ENCODE data around the gene KIAA1671.

Gene KIAA1671

DNA sequence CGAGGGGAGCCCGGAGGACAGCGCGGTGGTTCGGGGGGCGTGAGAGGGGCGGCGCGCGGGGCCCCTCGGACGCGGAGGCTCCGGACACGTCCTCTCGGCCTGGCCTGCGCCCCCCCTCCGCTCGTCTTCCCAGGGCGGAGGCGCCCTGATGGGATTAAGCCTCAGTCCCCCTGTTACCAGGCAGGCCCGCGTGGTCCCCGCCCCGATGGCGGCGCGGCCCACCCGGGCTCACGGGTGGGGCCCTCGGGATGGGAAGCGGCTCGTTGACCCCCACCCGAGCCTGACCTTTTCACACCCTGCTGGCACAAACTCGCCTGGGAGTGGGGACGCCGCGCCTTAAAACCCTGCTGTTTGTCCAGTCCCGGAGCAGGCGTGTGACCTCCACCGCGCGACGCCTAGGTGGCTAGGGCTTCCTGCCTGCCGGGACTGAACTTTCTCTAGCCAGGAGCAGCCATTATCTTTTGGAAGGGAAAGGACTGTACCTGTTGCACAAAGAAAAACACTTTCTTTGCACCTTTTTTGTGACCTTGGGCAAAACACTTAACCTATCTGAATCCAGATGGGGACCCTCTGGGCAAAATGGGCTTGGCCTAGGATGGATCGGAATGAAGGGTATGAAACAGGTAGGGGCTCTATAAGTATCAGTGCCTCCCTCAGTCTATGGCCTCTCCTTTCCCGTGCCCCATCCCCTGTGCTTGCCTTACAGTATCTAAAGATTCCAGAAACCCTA is 1.0 kb downstream of the KIAA1671 start:
- no peak for ATAC-seq

DNA sequence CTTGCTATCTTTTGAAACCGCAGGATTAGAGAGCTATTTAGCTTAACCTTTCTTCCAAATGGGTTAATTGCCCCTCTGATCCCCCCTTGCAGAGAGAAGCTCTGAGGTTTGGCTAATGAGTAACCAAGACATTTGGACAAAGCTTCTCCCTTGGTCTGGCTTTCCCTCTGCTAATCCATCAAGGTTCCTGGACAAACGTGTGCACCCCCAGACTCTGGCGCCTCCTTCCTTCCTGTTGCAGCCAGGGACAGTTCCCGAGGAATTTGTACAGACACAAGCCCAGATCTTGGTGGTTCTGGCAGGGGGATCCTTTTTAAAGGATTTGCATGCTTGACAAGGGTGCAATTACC is 1.6 kb downstream of the KIAA1671 start:
- ATAC-seq = no peak

DNA sequence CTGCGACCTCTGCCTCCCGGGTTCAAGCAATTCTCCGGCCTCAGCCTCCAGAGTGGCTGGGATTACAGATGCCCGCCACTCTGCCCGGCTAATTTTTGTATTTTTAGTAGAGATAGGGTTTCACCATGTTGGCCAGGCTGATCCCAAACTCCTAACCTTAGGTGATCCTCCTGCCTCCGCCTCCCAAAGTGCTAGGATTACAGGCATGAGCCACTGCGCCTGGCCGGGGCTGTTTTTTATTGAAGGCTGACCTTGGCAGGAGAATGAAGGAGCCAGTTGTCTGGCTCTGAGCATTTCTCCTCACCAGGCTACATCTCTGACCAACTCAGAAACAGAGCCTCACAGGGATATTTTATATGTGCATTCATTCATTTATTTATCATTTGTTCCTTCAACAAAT is 2.3 kb downstream of the KIAA1671 start:
- no peak for ATAC-seq

DNA sequence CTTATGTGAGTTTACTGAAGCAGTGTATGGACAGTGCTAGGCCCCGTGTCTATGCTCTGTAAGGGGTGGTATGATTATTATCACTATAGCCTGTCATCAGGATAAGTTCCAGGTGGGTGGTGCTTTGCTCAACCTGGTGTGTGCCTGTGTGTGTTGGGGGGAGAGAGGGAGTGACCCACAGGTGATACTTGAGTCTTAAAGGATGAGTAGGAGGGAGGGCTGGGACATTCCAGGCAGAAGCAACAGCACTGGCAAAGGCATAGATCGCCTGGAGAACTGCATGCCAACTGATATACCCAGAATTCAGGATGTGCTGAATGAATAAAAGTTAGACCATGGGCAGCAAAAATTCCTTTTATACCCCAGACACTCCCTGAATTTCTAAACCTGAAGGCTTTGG is 4.5 kb downstream of the KIAA1671 start:
- no peak for ATAC-seq

GRCh38 chr22:24961217-24961844 is 8.8 kb downstream of the KIAA1671 start:
- no peak for ATAC-seq

DNA sequence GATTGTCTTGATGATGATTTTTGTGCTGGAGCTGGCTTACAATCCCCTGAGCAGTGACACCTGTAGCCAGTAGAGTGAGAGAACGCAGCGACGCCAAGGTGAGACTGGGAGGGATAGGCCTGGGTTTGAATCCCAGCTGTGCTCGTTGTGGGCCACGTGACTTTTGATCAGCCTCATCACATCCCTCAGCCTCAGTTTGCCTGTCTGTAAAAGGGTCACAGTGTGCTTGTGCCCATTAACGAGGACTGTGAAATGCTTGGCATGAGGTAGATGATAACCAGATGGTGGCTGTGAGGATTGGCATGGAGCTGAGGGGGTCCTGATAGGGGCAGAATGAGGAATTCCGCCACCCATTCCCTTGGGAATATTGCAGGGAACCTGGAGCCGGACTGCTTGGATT is 9.6 kb downstream of the KIAA1671 start:
- no peak for ATAC-seq

GRCh38 chr22:24962835-24963234 is 10.3 kb downstream of the KIAA1671 start:
- no peak for ATAC-seq

DNA sequence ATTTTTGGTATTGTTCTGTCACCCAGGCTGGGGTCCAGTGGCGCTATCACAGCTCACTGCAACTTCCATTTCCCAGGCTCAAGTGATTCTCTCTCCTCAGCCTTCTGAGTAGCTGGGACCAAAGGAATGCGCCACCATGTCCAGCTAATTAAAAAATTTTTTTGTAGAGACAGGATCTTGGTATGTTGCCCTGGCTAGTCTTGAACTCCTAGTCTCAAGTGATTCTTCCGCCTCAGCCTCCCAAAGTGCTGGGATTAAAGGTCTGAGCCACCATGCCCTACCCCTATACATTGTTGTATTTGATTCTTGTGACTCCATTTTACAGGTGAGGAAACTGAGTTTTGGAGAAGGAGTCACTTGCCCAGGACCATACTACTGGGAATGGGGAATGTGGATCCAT is 11.9 kb downstream of the KIAA1671 start:
- no peak for ATAC-seq

DNA sequence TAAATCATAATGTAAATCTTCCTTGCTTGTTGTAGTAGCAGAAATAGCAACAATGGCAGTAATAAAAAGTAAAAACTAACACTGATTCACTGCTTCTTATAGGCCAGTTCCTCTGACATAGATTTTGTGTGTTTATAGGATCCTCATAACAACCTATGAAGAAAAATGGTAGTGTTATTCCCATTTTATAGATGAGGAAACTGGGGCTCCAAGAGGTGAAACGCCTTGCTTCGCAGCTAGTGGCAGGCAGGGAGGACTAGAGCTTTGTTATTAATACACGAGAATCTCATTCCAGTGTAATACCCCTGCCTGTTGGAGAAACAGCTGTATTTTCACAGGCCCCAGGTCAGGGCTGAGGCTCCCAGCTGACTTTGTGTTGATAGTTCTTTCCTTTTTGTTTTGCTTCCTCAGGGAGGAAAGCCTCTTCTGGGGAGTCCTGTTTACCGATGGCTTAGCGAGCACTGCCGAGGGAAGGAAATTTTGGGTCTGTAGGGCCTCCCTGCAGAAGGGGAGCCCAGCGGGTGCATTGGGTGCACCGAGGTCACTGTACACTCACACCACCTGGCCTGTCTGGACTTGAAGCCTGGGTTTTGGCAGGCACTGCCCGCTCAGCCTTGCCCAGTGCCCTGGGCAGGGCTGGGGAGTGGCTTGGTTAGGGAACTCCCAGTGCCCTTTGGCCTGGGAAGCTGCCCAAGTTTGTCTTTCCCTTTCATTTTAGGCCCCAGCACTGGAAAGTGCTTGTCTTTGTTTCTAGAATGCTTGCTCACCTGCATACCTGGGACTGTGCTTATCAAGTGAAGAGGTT is 13.5 kb downstream of the KIAA1671 start:
- no peak for ATAC-seq

GRCh38 chr22:24968066-24968561 is 15.6 kb downstream of the KIAA1671 start:
- ATAC-seq = no peak

DNA sequence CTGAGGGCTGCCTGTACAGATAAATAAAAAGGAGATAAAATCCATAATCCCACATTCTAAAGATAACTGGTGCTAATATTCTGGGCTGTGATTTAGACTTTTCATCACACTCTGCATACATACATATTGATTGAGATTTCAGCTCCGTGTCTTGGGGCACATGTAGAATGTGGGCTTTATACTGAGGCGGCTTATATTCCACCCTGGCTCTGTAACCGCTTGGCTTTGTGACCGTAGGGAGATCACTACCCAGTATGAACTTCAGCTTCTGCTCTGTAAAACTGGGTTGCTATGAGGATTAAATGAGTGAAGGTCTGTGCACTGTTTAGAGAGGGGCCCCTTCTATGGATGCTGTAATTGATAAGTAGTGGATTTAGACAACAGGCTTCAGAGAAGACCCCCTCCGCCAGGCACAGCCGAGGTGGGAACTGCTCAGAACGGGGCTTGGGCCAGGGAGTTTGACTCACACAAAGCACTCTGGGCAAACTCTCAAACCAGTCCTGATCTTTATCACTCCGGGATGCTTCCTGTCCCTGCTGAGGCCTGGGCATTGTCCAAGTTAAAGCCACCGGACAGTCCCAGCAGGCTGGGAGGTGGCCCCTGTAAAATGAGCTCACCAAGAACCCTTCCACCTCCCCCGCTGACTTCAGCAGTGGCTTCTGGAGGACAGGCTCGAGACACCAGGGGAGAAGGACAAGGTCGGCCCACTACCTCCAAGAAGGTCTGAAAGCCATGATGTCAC is 17.2 kb downstream of the KIAA1671 start:
- ATAC-seq = no peak

DNA sequence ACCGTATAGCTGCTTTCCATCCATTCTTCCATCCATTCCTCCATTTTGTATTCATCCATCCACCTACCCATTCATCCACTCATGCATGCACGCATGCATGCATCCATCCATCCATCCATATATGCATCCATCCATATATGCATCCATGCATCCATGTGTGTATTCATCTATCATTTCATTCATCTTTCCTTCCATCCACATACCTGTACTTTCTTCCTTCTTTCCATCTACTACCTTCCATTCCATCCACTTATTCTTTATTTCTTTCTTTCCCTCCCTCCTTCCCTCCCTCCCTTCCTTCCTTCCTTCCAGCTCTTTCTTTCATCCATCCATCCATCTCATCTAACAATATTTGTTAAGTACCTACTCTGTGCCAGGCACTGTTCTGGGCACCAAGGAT is 19.9 kb downstream of the KIAA1671 start:
- ATAC-seq = no peak

DNA sequence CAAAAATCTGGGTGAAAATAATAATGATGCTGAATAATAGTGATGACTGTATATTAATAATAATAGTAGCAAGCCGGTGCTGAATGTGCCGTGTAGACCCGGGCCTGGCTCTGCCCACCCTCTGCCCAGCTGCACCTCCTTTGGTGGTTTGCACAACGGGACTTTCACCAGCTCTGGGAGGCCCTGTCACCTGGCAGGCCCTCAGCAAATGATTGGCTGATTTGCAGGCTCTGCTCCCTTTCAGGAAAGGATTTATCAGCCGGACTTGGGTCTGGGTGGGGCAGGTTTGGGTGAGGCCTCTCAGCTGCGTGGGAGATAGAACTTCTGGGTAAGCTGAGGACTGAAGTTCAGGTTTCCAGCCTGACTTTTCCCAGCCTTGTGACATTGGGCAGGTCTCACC is 21.4 kb downstream of the KIAA1671 start:
- no peak for ATAC-seq

DNA sequence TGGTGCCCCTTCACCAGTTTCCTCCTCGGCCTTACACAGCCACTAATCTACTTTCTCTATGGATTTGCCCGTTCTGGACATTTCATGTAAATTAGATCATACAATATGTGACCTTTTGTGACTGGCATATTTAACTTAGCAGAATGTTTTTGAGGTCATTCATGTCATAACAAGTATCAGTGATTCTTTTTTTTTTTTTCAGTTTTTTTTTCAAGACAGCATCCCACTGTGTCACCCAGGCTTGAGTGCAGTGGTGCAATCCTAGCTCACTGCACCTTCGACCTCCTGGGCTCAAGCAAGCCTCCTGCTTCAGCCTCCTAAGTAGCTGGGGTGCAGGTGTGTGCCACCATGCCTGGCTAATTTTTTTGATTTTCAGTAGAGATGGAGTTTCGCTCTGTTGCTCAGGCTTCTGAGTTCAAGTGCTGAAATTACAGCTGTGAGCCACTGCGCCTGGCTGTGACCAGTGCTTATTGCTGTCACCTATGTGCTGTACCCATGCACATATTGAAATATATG is 22.7 kb downstream of the KIAA1671 start:
- no peak for ATAC-seq

- no peak for ATAC-seq
Observed at GRCh38 chr22:24975813-24976341, 23.4 kb downstream of the KIAA1671 start.

DNA sequence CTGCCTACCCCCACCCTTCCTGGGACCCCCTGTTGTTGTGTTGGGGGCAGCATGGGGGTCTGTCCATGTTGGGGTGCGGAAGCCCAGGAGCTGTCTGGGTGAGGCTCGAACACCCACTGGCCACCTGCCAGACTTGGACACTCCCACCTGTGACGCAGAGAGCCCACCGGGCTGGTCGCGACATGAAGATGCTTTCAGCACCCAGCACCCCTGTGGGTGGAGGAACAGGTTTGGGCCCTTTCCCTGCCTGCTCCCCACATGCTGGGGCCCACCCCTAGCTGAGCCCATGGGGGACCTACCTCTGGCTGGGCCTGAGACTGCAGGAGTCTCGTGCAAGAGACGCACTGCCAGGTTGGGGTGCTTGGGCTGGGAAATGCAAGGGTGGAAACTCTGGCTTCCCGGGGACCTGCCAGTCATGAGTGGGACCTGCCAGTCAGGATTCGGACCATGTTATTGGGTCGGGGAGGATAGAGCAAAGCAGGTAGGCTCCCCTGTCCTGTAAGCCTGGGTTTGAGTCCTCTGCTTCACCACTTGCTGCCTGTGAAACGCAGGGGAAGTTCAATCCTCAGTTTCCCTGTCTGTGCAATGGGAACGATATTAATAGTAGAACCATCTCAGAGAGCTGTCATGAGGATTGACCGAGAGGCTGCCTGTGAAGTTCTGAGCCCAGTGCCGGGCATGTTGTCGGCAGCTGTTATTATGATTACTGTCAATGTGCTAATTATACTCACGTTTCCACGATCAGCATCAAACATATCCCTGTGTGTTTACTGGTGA is 24.1 kb downstream of the KIAA1671 start:
- ATAC-seq = no peak

- ATAC-seq = no peak
Observed at GRCh38 chr22:24977370-24978221, 25.1 kb downstream of the KIAA1671 start.

GRCh38 chr22:24978308-24978707 is 25.8 kb downstream of the KIAA1671 start:
- no peak for ATAC-seq

DNA sequence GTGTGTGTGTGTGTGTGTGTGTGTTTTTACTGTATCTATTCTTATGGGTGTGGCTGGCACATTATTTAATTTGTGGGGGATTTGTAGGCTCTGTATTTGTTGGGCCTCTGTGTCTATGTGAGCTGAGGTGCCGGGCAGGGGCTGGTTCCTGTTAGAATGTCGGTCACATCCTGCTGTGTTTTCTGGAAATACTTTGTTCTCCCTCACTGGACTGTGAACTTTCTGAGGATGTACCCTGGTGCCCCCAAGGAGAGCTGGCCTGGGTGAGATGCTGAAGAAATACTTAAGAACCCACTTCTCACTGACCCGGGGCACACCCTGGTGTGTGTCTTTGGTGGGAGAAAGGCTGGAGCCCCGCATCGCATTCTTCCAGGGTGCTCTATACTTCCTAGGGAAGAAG is 28.6 kb downstream of the KIAA1671 start:
- no peak for ATAC-seq

GRCh38 chr22:24981656-24982055 is 29.1 kb downstream of the KIAA1671 start:
- no peak for ATAC-seq
